KOPT-K1 (cell line): ENCODE measurements around the gene BTD.

Source experiments
- H3K27ac ChIP-seq: fragments of 200-600 bp; sonication (generic); 2 replicates; pipeline ENCODE4 v1.5.1; 2016; ENCODE audit warnings: antibody characterized with exemption, mild to moderate bottlenecking, low read depth, low read length; ENCODE audit not compliant: poor library complexity, severe bottlenecking
- H3K36me3 ChIP-seq: fragments of 200-600 bp; sonication (generic); 2 replicates; pipeline ENCODE4 v1.5.1; 2017; ENCODE audit warnings: antibody characterized with exemption, mild to moderate bottlenecking, low read length, moderate library complexity; ENCODE audit not compliant: insufficient read depth
- H3K9me3 ChIP-seq: fragments of 200-600 bp; sonication (generic); 2 replicates; pipeline ENCODE4 v1.5.1; 2017; ENCODE audit warnings: antibody characterized with exemption, low read length, mild to moderate bottlenecking; ENCODE audit not compliant: insufficient read depth, poor library complexity, severe bottlenecking

Gene BTD

GRCh38 chr3:15637131-15637951, 35.8 kb downstream of the BTD start:
- Histone ChIP-seq H3K36me3 (no peaks in the 10 kb centered on the region), H3K9me3 (no peaks in the 10 kb centered on the region), H3K27ac (no peak overlapping the region)

- H3K9me3 ChIP-seq = no peaks in the 10 kb centered on the region
- no peak overlapping the region for H3K27ac ChIP-seq
- H3K36me3 ChIP-seq = no peaks in the 10 kb centered on the region
Observed at GRCh38 chr3:15638193-15638890, 36.8 kb downstream of the BTD start.

GRCh38 chr3:15638891-15639262, 37.3 kb downstream of the BTD start:
- no peaks in the 10 kb centered on the region for H3K36me3 ChIP-seq
- no peaks in the 10 kb centered on the region for H3K9me3 ChIP-seq
- H3K27ac ChIP-seq = no peak overlapping the region

DNA sequence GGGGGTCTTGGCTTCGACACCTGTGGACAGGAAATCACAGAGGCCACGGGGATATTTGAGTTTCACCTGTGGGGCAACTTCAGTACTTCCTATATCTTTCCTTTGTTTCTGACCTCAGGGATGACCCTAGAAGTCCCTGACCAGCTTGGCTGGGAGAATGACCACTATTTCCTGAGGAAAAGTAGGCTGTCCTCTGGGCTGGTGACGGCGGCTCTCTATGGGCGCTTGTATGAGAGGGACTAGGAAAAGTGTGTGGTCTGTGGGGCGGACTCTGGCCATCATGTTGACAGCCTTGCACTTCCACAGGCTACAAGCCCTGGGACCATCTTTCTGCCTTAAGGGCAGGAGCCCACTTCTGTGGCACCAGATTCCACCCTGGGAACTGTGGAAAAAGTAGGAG, 43.7 kb downstream of the BTD start:
- no peak overlapping the region for H3K27ac ChIP-seq

DNA sequence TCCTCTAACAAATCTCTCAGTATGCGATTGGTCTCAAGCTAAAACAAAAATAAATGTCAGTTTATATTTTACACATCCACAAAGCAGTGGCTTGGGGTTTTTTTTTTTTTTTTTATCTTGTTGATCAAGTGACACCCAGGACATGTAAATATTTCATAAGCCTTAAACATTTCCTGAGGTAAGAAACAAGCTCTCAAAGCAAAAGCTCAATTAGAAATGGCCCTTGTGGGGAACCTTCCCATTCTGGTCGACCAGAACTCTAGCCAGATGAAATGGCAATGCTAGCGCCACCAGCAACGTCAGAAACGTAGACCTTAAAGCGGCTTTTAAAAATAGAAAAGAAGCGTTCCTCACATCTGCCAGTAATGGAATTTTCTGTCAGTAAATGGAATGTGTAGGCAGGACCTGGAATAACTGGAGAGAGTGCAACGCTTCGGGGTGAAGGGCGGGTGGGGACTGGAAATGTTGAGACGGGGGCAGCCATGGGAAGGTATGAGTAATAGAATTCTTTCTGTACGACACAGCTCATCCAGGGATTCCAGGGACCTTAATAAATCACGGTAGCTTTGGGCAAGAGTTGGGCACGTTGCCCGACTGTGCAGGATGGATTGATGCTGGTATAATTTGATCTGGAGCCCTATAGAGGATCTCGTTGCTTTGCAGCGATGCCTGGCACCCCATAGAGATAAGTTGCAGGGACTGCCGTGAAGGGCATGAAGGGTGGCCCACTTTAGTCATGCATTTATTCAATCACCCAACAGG, 44.4 kb downstream of the BTD start:
- Histone ChIP-seq H3K36me3 (no peaks in the 10 kb centered on the region), H3K27ac (no peak overlapping the region), H3K9me3 (peaks cover 7% of the 10 kb centered on the region)

More for the DNA sequence above, 43.7 kb downstream of the BTD start:
- no peaks in the 10 kb centered on the region for H3K36me3 ChIP-seq
- H3K9me3 ChIP-seq = peaks cover 7% of the 10 kb centered on the region

DNA sequence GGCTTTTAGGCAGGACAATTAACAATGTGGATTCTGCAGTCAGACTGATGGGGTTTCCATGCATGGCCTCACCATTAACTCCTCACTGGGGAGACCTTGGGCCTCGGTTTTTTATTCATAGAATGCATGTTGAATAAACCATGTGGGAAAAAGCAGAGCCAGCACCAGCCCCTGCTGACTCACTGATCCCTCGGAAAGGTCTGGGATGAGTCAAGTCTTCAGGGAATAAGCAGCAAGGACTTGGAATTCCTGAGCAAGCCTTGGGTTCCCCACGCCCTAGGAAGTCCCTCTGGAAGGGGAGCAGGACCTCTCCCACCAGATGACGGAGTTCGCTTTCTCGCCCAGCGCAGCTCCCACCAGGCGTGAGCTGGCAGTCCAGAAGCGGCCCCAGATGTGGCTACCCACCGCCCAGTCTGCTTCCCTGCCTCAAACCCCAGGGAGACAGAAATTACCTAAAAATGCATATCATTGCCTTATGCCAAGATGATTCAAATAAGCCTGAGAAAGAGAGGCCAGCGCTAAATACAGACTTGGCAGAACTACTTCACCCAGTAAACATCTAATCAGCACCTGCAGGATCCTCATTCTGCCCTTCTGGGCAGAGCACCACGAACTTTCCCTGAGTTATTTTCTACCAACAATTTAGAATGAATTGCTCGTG, 45.4 kb downstream of the BTD start:
- no peaks in the 10 kb centered on the region for H3K36me3 ChIP-seq
- H3K9me3 ChIP-seq = peaks cover 7% of the 10 kb centered on the region
- H3K27ac ChIP-seq = no peak overlapping the region

DNA sequence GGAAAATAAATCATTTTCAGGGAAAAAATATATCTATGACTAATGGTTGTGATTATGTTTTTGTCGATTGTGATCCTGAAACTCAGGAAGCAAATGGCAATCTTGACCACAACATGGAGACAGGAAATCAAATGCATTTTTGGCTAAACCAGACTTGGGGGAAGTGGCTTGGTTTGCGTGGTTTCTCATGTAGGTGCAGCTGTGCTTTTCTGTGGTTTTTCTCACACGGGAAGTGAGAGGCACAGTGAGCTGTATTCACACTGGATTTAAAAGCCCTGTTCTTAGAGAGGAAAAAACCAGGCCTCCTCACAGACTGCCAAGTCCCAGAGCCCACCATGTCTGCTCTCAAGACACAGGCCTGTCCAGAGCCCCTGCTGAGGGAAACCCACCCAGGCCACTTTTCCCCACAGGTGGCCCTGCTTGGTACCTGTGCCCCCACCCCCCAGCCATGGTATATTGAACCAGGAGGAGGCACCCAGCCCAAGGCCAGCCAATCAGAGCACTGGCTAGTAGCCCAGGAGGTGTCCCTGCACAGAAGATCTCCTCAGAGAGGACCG, 46.1 kb downstream of the BTD start:
- Histone ChIP-seq H3K27ac (peak overlapping the region; percentile 52), H3K9me3 (peaks cover 7% of the 10 kb centered on the region), H3K36me3 (no peaks in the 10 kb centered on the region)

- Histone ChIP-seq H3K27ac (no peak overlapping the region), H3K36me3 (no peaks in the 10 kb centered on the region), H3K9me3 (peaks cover 7% of the 10 kb centered on the region)
Observed at GRCh38 chr3:15649341-15649740, 47.8 kb downstream of the BTD start.

- Histone ChIP-seq H3K27ac (no peak overlapping the region), H3K9me3 (peaks cover 7% of the 10 kb centered on the region), H3K36me3 (no peaks in the 10 kb centered on the region)
Observed at GRCh38 chr3:15649858-15650257, 48.3 kb downstream of the BTD start.

DNA sequence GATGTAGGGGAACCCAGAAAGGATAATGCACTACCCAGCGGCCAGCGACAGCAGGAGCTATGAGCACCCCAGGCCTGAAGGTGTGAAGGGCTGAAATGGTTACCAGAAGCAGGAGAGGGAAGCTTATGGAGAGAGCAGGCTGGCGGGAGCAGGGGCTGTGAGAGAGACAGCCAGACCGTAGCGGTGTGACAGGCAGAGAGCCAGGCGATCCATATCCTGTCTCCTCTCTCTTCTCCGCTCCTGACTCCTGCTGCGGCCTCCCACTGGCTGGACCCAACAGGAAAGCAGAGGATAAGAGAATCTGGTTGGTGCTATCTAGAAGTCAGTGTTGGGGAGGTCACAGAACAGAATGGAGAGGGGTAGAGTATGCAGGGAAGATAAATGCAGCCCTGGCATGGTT, 49.9 kb downstream of the BTD start:
- no peak overlapping the region for H3K27ac ChIP-seq
- no peaks in the 10 kb centered on the region for H3K36me3 ChIP-seq
- H3K9me3 ChIP-seq = peaks cover 18% of the 10 kb centered on the region

DNA sequence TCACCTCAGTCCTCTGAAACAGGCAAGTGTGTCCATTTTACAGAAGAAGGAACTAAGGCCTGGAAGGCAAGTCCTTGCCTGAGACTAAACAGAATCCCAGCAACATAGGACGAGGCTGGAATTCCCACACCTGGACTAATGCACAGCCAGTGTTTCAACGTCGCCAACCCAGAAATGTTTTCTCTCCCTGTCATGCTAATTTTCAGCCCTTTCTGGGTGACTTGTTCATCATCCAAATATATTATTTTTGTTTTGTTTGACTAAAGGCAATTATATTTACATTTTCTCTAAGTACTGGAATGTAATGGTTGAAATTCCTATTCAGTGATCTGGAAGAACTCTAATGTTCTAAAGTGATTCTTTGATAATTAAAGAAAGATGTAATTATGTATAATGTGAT, 51.8 kb downstream of the BTD start:
- Histone ChIP-seq H3K36me3 (no peaks in the 10 kb centered on the region), H3K27ac (no peak overlapping the region), H3K9me3 (peaks cover 37% of the 10 kb centered on the region)

DNA sequence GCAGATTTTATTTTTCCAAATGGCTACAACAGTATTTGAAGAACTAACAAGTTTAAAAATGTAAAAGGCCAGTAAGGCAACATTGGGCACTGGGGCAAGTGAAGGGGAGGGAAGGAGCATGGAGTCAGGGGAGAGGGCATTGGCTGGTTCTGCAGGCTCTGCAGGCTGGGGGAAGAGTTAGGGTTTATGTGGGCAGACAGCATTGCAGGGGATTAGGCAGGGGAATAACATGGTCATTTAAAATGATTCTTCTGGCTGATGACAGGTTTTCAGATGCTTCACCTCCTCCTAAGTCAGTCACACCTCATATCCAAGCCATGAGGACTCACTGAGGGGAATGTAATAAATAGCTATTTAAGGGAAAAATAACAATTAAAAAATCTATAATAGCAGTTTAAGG, 52.6 kb downstream of the BTD start:
- Histone ChIP-seq H3K9me3 (peaks cover 46% of the 10 kb centered on the region), H3K27ac (no peak overlapping the region)

GRCh38 chr3:15654891-15655290, 53.3 kb downstream of the BTD start:
- H3K36me3 ChIP-seq = no peaks in the 10 kb centered on the region
- H3K9me3 ChIP-seq = peaks cover 40% of the 10 kb centered on the region
- no peak overlapping the region for H3K27ac ChIP-seq

More for the DNA sequence above, 52.6 kb downstream of the BTD start:
- no peaks in the 10 kb centered on the region for H3K36me3 ChIP-seq

DNA sequence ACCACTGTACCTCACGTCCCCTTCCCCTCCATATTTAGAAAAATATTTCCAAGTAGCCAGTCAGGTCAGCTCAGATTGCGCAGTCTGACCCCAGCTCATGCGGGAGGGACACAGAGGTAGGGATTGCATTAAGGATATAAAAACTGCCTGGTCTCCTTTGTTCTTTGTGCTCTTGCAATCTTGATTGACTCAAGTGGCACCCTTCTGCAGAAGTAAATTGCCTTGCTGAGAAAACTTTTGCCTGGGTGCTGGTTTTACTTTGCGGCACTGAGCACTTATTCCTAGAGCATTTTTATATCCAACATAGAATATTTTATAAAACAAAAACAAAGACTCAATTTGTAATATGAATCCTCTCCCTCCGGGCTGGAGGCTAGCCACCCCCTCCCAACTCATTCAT, 54.8 kb downstream of the BTD start:
- Histone ChIP-seq H3K27ac (no peak overlapping the region), H3K9me3 (peaks cover 39% of the 10 kb centered on the region), H3K36me3 (no peaks in the 10 kb centered on the region)
